ENCODE results near the gene PDLIM1. TPM values are rescaled to one million over a fixed set of nuclear protein-coding genes. Genes with fewer than 3 reads are reported as not detected.

Gene PDLIM1
- 10 to 100 TPM; 22.8 TPM for total RNA-seq

GRCh38 chr10:95290461-95291364 is at the start of gene PDLIM1:
Gene PDLIM1 (minus strand): TSS chr10:95291003. CDS start chr10:95290915, 88 bp downstream.
- H3K27me3 Mint-ChIP-seq: peaks cover 51% of the 10 kb centered on the region

GRCh38 chr10:95339863-95340262 is 49.1 kb upstream of the PDLIM1 start:
- Mint-ChIP-seq H3K4me1 (no peaks in the 10 kb centered on the region), H3K27ac (no peak overlapping the region), H3K36me3 (ENCODE audit: low read depth) (no peaks in the 10 kb centered on the region), H3K4me3 (no peak overlapping the region), H3K9me3 (no peaks in the 10 kb centered on the region), H3K27me3 (no peaks in the 10 kb centered on the region)
- CTCF ChIA-PET: interaction anchor here (0.9 to 1.0 kb wide), 2 partner anchors 24 to 34 kb away, joined by 3 read pairs; no protein-coding TSS in a partner anchor
- DNase-seq: no peak
- POLR2A ChIA-PET: no interaction called here

More at GRCh38 chr10:95290461-95291364, at the start of gene PDLIM1:
- Mint-ChIP-seq H3K4me1 (peaks cover 38% of the 10 kb centered on the region), H3K4me3 (peak within 1 kb of the TSS; percentile 74), H3K27ac (no peak within 1 kb of the TSS), H3K9me3 (no peaks in the 10 kb centered on the region), H3K36me3 (ENCODE audit: low read depth) (no peaks in the 10 kb centered on the region)
- ChIA-PET CTCF (interaction anchor here (0.7 to 1.6 kb wide), 2 partner anchors 45 to 51 kb away, joined by 3 read pairs; no protein-coding TSS in a partner anchor), POLR2A (no interaction called here)
- peak; percentile 64 for DNase-seq

GRCh38 chr10:95337423-95338160 is 46.8 kb upstream of the PDLIM1 start:
- DNase-seq: no peak
- H3K9me3 Mint-ChIP-seq: no peaks in the 10 kb centered on the region
- no peak overlapping the region for H3K4me3 Mint-ChIP-seq
- no peaks in the 10 kb centered on the region for H3K4me1 Mint-ChIP-seq
- CTCF ChIA-PET: no interaction called here
- no peak overlapping the region for H3K27ac Mint-ChIP-seq
- no peaks in the 10 kb centered on the region for H3K36me3 Mint-ChIP-seq (ENCODE audit: low read depth)
- POLR2A ChIA-PET: no interaction called here
- H3K27me3 Mint-ChIP-seq: no peaks in the 10 kb centered on the region

- H3K4me1 Mint-ChIP-seq: no peaks in the 10 kb centered on the region
- H3K27me3 Mint-ChIP-seq: no peaks in the 10 kb centered on the region
- CTCF ChIA-PET: no interaction called here
- H3K9me3 Mint-ChIP-seq: no peaks in the 10 kb centered on the region
- H3K27ac Mint-ChIP-seq: no peak overlapping the region
- H3K4me3 Mint-ChIP-seq: no peak overlapping the region
- DNase-seq: no peak
- H3K36me3 Mint-ChIP-seq (ENCODE audit: low read depth): no peaks in the 10 kb centered on the region
- POLR2A ChIA-PET: no interaction called here
Measured at GRCh38 chr10:95336702-95337101, 45.9 kb upstream of the PDLIM1 start.

- CTCF ChIA-PET: no interaction called here
- POLR2A ChIA-PET: no interaction called here
- no peak overlapping the region for H3K27ac Mint-ChIP-seq
Measured at GRCh38 chr10:95335933-95336699, 45.3 kb upstream of the PDLIM1 start.

GRCh38 chr10:95334805-95335144 is 44.0 kb upstream of the PDLIM1 start:
- DNase-seq: no peak
- no peaks in the 10 kb centered on the region for H3K36me3 Mint-ChIP-seq (ENCODE audit: low read depth)
- POLR2A ChIA-PET: no interaction called here
- CTCF ChIA-PET: no interaction called here
- H3K27me3 Mint-ChIP-seq: no peaks in the 10 kb centered on the region
- no peaks in the 10 kb centered on the region for H3K9me3 Mint-ChIP-seq
- no peak overlapping the region for H3K4me3 Mint-ChIP-seq
- H3K4me1 Mint-ChIP-seq: peaks cover under 1% of the 10 kb centered on the region
- H3K27ac Mint-ChIP-seq: no peak overlapping the region

More at GRCh38 chr10:95335933-95336699, 45.3 kb upstream of the PDLIM1 start:
- Mint-ChIP-seq H3K4me3 (no peak overlapping the region), H3K4me1 (no peaks in the 10 kb centered on the region), H3K9me3 (no peaks in the 10 kb centered on the region), H3K36me3 (ENCODE audit: low read depth) (no peaks in the 10 kb centered on the region), H3K27me3 (no peaks in the 10 kb centered on the region)
- no peak for DNase-seq

GRCh38 chr10:95333997-95334804 is 43.4 kb upstream of the PDLIM1 start:
- no peaks in the 10 kb centered on the region for H3K27me3 Mint-ChIP-seq
- CTCF ChIA-PET: no interaction called here

GRCh38 chr10:95332666-95333249 is 42.0 kb upstream of the PDLIM1 start:
- ChIA-PET POLR2A (no interaction called here), CTCF (no interaction called here)
- Mint-ChIP-seq H3K27ac (no peak overlapping the region), H3K4me3 (no peak overlapping the region), H3K27me3 (no peaks in the 10 kb centered on the region), H3K36me3 (ENCODE audit: low read depth) (no peaks in the 10 kb centered on the region), H3K4me1 (peaks cover 7% of the 10 kb centered on the region), H3K9me3 (no peaks in the 10 kb centered on the region)
- no peak for DNase-seq

More at GRCh38 chr10:95333997-95334804, 43.4 kb upstream of the PDLIM1 start:
- Mint-ChIP-seq H3K4me3 (no peak overlapping the region), H3K9me3 (no peaks in the 10 kb centered on the region), H3K4me1 (peaks cover 3% of the 10 kb centered on the region), H3K27ac (no peak overlapping the region), H3K36me3 (ENCODE audit: low read depth) (no peaks in the 10 kb centered on the region)
- POLR2A ChIA-PET: interaction anchor here (0.6 kb wide), 1 partner anchor 112 kb away, joined by 4 read pairs; no protein-coding TSS in a partner anchor
- no peak for DNase-seq

GRCh38 chr10:95331596-95332130 is 40.9 kb upstream of the PDLIM1 start:
- H3K4me1 Mint-ChIP-seq: peaks cover 9% of the 10 kb centered on the region
- DNase-seq: no peak
- no peaks in the 10 kb centered on the region for H3K9me3 Mint-ChIP-seq
- no peak overlapping the region for H3K4me3 Mint-ChIP-seq
- no peaks in the 10 kb centered on the region for H3K36me3 Mint-ChIP-seq (ENCODE audit: low read depth)
- no peaks in the 10 kb centered on the region for H3K27me3 Mint-ChIP-seq
- CTCF ChIA-PET: no interaction called here
- POLR2A ChIA-PET: no interaction called here
- H3K27ac Mint-ChIP-seq: no peak overlapping the region

GRCh38 chr10:95330966-95331453 is 40.2 kb upstream of the PDLIM1 start:
- no peak overlapping the region for H3K27ac Mint-ChIP-seq
- peaks cover 9% of the 10 kb centered on the region for H3K4me1 Mint-ChIP-seq
- POLR2A ChIA-PET: no interaction called here
- CTCF ChIA-PET: no interaction called here
- no peak overlapping the region for H3K4me3 Mint-ChIP-seq
- no peaks in the 10 kb centered on the region for H3K36me3 Mint-ChIP-seq (ENCODE audit: low read depth)
- DNase-seq: no peak
- H3K27me3 Mint-ChIP-seq: no peaks in the 10 kb centered on the region
- H3K9me3 Mint-ChIP-seq: no peaks in the 10 kb centered on the region

- Mint-ChIP-seq H3K27me3 (no peaks in the 10 kb centered on the region), H3K4me1 (peaks cover 9% of the 10 kb centered on the region), H3K4me3 (no peak overlapping the region), H3K36me3 (ENCODE audit: low read depth) (no peaks in the 10 kb centered on the region), H3K27ac (no peak overlapping the region), H3K9me3 (no peaks in the 10 kb centered on the region)
- ChIA-PET CTCF (interaction anchor here (1.4 kb wide), 1 partner anchor 86 kb away, joined by 4 read pairs; no protein-coding TSS in a partner anchor), POLR2A (no interaction called here)
- no peak for DNase-seq
Measured at GRCh38 chr10:95329296-95329695, 38.5 kb upstream of the PDLIM1 start.

GRCh38 chr10:95328013-95328412 is 37.2 kb upstream of the PDLIM1 start:
- DNase-seq: no peak
- H3K27ac Mint-ChIP-seq: no peak overlapping the region
- CTCF ChIA-PET: no interaction called here
- H3K27me3 Mint-ChIP-seq: no peaks in the 10 kb centered on the region
- H3K36me3 Mint-ChIP-seq (ENCODE audit: low read depth): no peaks in the 10 kb centered on the region
- no peaks in the 10 kb centered on the region for H3K9me3 Mint-ChIP-seq
- H3K4me3 Mint-ChIP-seq: no peak overlapping the region
- POLR2A ChIA-PET: no interaction called here
- peaks cover 9% of the 10 kb centered on the region for H3K4me1 Mint-ChIP-seq
